Gastroesophageal sphincter (tissue), 4 donors: Measurements from ENCODE around the gene NDUFAF7. TPM values are rescaled to one million over a fixed set of nuclear protein-coding genes. Genes with fewer than 3 reads are reported as not detected.

ENCODE experiments used
- ATAC-seq: fragments of 150-250 bp; one replicate; pipeline ENCODE4 v1.9.1; 2016; ENCODE audit warnings: mild to moderate bottlenecking, moderate library complexity
- H3K27ac ChIP-seq, 4 donors: fragments of 200-600 bp; sonication (generic) in 3 of 4; 1 replicate in 3 of 4; 2 replicates in 1 of 4; pipeline ENCODE4 v1.5.1; 2016 to 2019
- H3K27me3 ChIP-seq: fragments of 200-600 bp; sonication (generic); one replicate; pipeline ENCODE4 v1.5.1; 2019
- H3K36me3 ChIP-seq, 2 donors: fragments of 200-600 bp; sonication (generic); one replicate each; pipeline ENCODE4 v1.5.1; 2019; ENCODE audit warnings: control low read depth in 1 of 2
- H3K4me1 ChIP-seq, 3 donors: fragments of 200-600 bp; sonication (generic); 1 replicate in 2 of 3; 2 replicates in 1 of 3; pipeline ENCODE4 v1.5.1; 2016 to 2019; ENCODE audit warnings: control low read depth in 2 of 3
- H3K4me3 ChIP-seq, 2 donors: fragments of 200-600 bp; sonication (generic); one replicate each; pipeline ENCODE4 v1.5.1; 2019; ENCODE audit warnings: mild to moderate bottlenecking in 1 of 2, moderate library complexity in 1 of 2
- H3K9me3 ChIP-seq, 3 donors: fragments of 200-600 bp; sonication (generic); one replicate each; pipeline ENCODE4 v1.5.1; 2017 to 2019; ENCODE audit warnings: control low read depth in 2 of 3
- CTCF ChIP-seq, 4 experiments: fragments of 200-600 bp in 2 of 4; fragments of 450-650 bp in 2 of 4; sonication (generic) in 1 of 4; IDR thresholded peaks; one replicate each; pipeline ENCODE4 v1.5.1; 2017 to 2019; ENCODE audit warnings: antibody characterized with exemption in 4 of 4, mild to moderate bottlenecking in 2 of 4, moderate library complexity in 2 of 4
- EP300 ChIP-seq: sonication (generic); formaldehyde crosslinking; IDR thresholded peaks from one replicate; pipeline ENCODE4 v1.6.1; 2017; ENCODE audit warnings: antibody characterized with exemption, mild to moderate bottlenecking
- POLR2A ChIP-seq, 2 donors: fragments of 450-650 bp; IDR thresholded peaks; one replicate each; pipeline ENCODE4 v1.6.1; 2017; ENCODE audit warnings: antibody characterized with exemption in 2 of 2, mild to moderate bottlenecking in 2 of 2, moderate library complexity in 1 of 2
- POLR2AphosphoS5 ChIP-seq: sonication (generic); formaldehyde crosslinking; IDR thresholded peaks from one replicate; pipeline ENCODE4 v1.6.1; 2017; ENCODE audit warnings: antibody characterized with exemption
- WGBS, 2 donors: methylation state at CpG; one replicate each; pipeline ENCODE4 v1.1.5; 2018; ENCODE audit warnings: low coverage in 1 of 2; 5-methylcytosine and 5-hydroxymethylcytosine counted together
- total RNA-seq, 4 donors: library from RNA; depleted of rRNA; stranded (reverse); fragments of >200 nt; gene quantifications; one replicate each; pipeline ENCODE4 v1.1.0, GENCODE V29; 2016

NDUFAF7 gene
- total RNA-seq, 4 donors from 2014 or later, result 18.1 to 23.2 (median 19.4) TPM

- H3K9me3 ChIP-seq, result no peaks in the 10 kb centered on the region
- H3K27ac ChIP-seq, result no peak overlapping the region
- H3K36me3 ChIP-seq, result peaks cover 0 to 21% of the 10 kb centered on the region in 2 donors
- H3K4me3 ChIP-seq, result no peak overlapping the region
- TF ChIP-seq EP300 (no peak), POLR2AphosphoS5 (no peak), CTCF (IDR thresholded peaks at IDR 0.05) (no peak), POLR2A (IDR thresholded peaks at IDR 0.05) (no peak)
- peaks cover 6 to 61% (median 24%) of the 10 kb centered on the region in 3 donors for H3K4me1 ChIP-seq
- 89 to 100% methylated on average over 3 of the region's 3 CpGs for WGBS, 2 donors
- no peaks in the 10 kb centered on the region for H3K27me3 ChIP-seq
- no peak for ATAC-seq
Observed at GRCh38 chr2:37228788-37229187, 2.7 kb upstream of the NDUFAF7 start.

GRCh38 chr2:37230581-37230980 lies 877 bp upstream of the NDUFAF7 start:
- Histone ChIP-seq H3K4me1 (peaks cover 6 to 56% (median 24%) of the 10 kb centered on the region in 3 donors), H3K36me3 (peaks cover 0 to 21% of the 10 kb centered on the region in 2 donors), H3K27ac (peak overlapping the region; percentile 82 to 97 (median 94)), H3K4me3 (peak overlapping the region; percentile 72 to 85), H3K27me3 (no peaks in the 10 kb centered on the region), H3K9me3 (no peaks in the 10 kb centered on the region)
- no peak for ATAC-seq
- TF ChIP-seq POLR2AphosphoS5, result no peak
- TF ChIP-seq EP300, result no peak
- no peak for TF ChIP-seq POLR2A (IDR thresholded peaks at IDR 0.05)
- no peak for TF ChIP-seq CTCF (IDR thresholded peaks at IDR 0.05)
- 0 to 2% methylated on average over 8 of the region's 8 CpGs for WGBS, 2 donors

GRCh38 chr2:37232131-37232933 lies 874 bp downstream of the NDUFAF7 start:
- Histone ChIP-seq H3K4me1 (peaks cover 6 to 43% (median 19%) of the 10 kb centered on the region in 3 donors), H3K4me3 (peak overlapping the region; percentile 72 to 85), H3K27ac (peak overlapping the region; percentile 82 to 97 (median 94)), H3K27me3 (no peaks in the 10 kb centered on the region), H3K36me3 (peaks cover 0 to 31% of the 10 kb centered on the region in 2 donors), H3K9me3 (no peaks in the 10 kb centered on the region)
- TF ChIP-seq POLR2AphosphoS5 (peak; percentile 18), EP300 (no peak)
- peak; percentile 16 for ATAC-seq
- WGBS, 2 donors, result 9 to 19% methylated on average over 7 to 18 of the region's 18 CpGs

- WGBS, 2 donors, result 80 to 90% methylated on average over 4 of the region's 4 CpGs
- no peaks in the 10 kb centered on the region for H3K27me3 ChIP-seq
- H3K4me3 ChIP-seq, result no peak overlapping the region
- TF ChIP-seq CTCF (IDR thresholded peaks at IDR 0.05), result no peak
- TF ChIP-seq POLR2AphosphoS5, result no peak
- no peak for TF ChIP-seq EP300
- TF ChIP-seq POLR2A (IDR thresholded peaks at IDR 0.05), result no peak
- no peak overlapping the region for H3K27ac ChIP-seq
- no peaks in the 10 kb centered on the region for H3K9me3 ChIP-seq
- H3K4me1 ChIP-seq, result no peaks in the 10 kb centered on the region
- peaks cover 2 to 94% of the 10 kb centered on the region in 2 donors for H3K36me3 ChIP-seq
- ATAC-seq, result no peak
Observed at GRCh38 chr2:37243435-37243834, 12.0 kb downstream of the NDUFAF7 start.

GRCh38 chr2:37244017-37244416 lies 12.6 kb downstream of the NDUFAF7 start:
- ATAC-seq, result no peak
- TF ChIP-seq CTCF (IDR thresholded peaks at IDR 0.05) (no peak), EP300 (no peak), POLR2A (IDR thresholded peaks at IDR 0.05) (no peak), POLR2AphosphoS5 (no peak)
- H3K27me3 ChIP-seq, result no peaks in the 10 kb centered on the region
- peaks cover 2 to 96% of the 10 kb centered on the region in 2 donors for H3K36me3 ChIP-seq
- H3K4me3 ChIP-seq, result no peak overlapping the region
- WGBS, 2 donors, result 61 to 68% methylated on average over 4 of the region's 4 CpGs
- H3K27ac ChIP-seq, result no peak overlapping the region
- H3K9me3 ChIP-seq, result no peaks in the 10 kb centered on the region
- no peaks in the 10 kb centered on the region for H3K4me1 ChIP-seq
